NCI-H2227 (cell line): ENCODE results near the gene ANKRD13D.

Experiments used
- DNase-seq: peaks from one replicate; lab custom pipeline; 2025; ENCODE audit not compliant: unreplicated experiment; lab: John Stamatoyannopoulos, UW

ANKRD13D gene

DNA sequence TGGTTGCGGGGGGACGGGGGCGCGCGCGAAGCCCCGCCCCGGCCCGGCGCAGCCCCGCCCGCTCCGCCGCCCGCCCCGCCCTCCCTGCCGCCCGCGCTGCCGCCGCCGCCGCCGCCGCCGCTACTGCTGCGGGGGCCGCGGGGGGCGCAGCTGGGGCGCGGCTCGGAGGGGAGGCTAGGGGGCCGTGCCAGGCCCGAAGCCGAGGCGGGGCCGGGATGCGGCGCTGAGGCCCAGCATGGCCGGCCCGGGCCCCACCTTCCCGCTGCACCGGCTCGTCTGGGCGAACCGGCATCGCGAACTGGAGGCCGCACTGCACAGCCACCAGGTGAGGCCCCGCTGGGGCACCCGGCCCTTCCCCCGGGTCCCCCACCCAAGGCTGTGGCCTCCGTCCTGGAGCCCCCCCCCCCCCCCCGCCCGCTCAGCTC lies at the start of gene ANKRD13D:
Gene ANKRD13D, plus strand, starts transcription at position 78 of the 425 bp plus-strand sequence. Its CDS starts 158 bp downstream, at position 236.
- DNase-seq: peak; percentile 93

DNA sequence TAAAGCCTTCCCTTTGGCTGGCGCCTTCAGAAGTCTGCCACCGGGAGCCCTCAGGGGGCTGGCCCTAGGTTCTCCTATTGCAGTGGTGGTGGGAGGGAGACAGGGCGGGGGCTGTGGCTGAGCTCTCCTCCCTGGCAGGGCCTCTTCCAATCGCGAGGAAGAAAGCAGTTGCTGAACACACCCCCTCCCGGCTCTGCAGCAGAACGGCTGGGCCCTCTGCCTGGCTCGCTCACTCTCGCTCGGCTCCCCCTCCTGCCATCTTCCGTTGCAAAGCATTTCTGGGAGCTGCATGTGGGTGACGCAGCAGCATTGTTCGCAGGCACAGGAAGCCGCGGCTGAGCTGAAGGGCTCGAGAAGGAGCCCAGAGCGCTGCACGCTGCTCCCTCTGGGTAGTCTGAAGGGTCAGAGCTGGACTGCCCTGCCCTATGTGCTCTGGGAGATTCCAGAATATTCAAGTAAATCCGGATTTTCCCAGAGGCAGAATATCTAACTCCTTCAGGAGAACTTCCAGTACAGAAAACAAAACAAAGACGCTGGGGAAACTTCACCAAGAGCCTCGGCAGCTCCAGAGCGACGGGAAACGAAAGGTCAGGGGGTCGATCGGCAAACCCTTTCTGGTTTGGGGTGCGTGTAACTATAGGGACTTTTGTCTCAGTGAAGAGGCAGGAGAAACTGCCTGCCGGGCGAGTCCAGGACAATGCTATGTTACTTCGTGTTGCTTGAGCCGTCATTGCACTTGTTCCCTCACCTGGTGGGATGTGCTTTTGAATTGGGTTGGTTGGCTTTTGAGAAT lies 49.1 kb upstream of the ANKRD13D start:
- DNase-seq: peak; percentile 98

- peak; percentile 64 for DNase-seq
These were observed 48.3 kb upstream of the ANKRD13D start for GRCh38 chr11:67240576-67241389.

GRCh38 chr11:67242548-67242947 lies 46.6 kb upstream of the ANKRD13D start:
- no peak for DNase-seq

GRCh38 chr11:67243051-67243450 lies 46.1 kb upstream of the ANKRD13D start:
- peak; percentile 29 for DNase-seq

DNA sequence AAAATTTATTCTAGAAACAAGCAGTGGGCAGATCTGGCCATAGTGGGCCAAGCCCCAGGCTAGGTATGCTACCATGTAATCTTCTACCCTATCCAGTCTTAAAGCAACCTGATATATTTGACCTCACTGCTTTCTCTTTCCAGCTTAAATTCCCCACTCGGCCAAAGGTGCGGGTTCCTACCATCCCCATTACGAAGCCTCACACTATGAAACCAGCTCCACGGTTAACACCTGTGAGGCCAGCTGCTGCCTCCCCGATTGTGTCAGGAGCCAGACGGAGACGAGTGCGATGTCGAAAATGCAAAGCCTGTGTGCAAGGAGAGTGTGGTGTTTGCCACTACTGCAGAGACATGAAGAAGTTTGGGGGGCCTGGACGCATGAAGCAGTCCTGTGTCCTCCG lies 44.1 kb upstream of the ANKRD13D start:
- DNase-seq: no peak

DNA sequence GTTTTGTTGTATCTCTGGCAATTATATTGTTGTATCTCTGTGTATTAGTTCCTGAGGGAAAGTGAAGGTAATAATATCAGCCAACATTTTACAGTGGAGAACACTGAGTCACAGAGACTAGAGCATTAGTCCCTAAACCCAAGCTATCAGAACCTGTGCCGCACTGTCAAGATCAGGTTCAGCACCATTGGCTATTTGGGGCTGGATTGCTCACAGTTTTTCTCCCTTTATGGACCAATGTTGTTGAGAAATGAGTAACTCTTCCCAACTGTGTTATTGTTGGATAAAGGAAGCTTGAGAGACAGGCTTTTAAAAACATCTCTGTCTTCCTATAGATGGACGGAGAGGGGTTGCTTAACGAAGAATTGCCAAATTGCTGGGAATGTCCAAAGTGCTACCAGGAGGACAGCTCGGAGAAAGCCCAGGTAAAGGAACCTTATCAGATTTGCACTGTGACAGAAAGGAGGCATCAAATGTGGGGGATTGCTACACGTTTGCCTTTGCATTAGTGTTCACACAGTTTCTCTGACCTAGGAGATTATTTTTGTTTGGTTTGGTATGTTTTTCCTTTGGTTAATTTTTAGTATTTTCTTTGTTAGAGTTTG lies 41.1 kb upstream of the ANKRD13D start:
- no peak for DNase-seq

GRCh38 chr11:67248653-67249052 lies 40.5 kb upstream of the ANKRD13D start:
- DNase-seq: no peak

DNA sequence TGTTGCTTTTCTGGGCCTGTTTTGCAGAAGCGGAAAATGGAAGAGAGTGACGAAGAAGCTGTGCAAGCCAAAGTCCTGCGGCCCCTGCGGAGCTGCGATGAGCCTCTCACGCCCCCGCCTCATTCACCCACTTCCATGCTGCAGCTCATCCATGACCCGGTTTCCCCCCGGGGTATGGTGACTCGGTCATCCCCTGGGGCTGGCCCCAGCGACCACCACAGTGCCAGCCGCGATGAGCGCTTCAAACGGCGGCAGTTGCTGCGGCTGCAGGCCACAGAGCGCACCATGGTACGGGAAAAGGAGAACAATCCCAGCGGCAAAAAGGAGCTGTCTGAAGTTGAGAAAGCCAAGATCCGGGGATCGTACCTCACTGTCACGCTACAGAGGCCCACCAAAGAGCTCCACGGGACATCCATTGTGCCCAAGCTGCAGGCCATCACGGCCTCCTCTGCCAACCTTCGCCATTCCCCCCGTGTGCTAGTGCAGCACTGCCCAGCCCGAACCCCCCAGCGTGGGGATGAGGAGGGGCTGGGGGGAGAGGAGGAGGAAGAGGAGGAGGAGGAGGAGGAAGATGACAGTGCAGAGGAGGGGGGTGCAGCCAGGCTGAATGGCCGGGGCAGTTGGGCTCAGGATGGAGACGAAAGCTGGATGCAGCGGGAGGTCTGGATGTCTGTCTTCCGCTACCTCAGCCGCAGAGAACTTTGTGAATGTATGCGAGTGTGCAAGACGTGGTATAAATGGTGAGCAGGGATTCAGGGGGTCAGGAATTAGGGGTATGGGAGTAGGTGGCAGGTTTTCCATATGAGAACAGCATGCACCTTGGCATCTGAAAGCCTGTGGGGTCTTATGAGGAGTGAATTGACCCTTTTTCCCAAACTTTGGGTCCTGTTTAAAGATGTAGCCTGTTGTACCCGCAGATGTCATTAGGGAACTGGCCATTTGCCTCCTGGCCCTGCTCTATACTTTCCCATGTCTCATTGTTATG lies 38.8 kb upstream of the ANKRD13D start:
- no peak for DNase-seq

DNA sequence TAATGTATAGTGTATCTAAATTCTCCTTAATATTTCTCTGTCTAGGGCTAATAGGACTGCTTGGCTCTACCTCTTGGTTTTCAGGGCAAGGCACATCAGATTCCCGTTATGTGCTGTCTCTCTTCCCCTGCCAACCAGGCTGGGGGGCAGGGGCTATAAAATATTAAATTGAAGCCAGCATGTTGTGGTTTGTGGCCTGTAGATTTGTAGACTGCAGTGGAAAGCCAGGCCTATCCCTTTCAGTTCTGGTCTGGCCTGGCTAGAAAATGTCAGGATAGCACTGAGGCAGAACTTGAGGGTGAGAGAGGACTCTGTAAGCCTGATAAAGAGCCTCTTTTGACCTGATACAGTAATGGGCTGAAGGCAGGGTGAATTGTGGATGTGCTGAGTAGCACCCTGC lies 37.3 kb upstream of the ANKRD13D start:
- no peak for DNase-seq

DNA sequence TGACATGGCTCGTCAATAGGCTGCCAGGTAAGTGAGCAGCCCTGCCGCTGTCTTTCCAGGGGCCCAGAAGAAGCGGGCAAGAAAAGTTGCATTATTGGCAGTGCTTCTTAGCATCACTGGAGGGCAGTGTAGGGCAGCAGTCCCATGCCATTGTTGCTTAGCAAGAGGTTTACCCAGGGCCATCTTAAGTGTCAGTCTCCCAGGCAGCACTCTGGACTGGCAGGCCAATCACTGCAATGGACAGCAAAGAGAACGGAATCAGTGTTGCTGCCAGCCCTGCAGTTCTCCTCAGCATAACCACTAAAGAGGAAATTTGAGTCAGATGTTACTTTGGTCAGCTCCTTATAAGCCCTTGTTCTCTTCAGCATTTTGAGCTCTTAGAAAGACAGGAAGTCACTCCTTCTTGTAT lies 36.3 kb upstream of the ANKRD13D start:
- DNase-seq: peak; percentile 37

- no peak for DNase-seq
These were observed 35.1 kb upstream of the ANKRD13D start for GRCh38 chr11:67253872-67254624.

DNA sequence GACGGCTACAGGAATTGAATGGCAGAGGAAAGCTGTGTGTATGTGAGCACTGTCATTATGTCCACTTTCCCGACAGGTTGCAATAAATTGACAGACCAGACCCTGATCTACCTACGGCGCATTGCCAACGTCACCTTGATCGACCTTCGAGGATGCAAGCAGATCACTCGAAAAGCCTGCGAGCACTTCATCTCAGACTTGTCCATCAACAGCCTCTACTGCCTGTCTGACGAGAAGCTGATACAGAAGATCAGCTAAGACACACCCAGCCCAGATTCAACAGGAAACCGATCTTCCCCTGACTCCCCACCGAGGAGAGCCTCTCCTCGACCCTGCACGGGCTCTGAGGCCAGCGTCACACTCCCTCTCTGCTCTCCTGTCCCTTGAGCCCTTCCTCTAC lies 34.3 kb upstream of the ANKRD13D start:
- DNase-seq: no peak

GRCh38 chr11:67255353-67255752 lies 33.8 kb upstream of the ANKRD13D start:
- no peak for DNase-seq

DNA sequence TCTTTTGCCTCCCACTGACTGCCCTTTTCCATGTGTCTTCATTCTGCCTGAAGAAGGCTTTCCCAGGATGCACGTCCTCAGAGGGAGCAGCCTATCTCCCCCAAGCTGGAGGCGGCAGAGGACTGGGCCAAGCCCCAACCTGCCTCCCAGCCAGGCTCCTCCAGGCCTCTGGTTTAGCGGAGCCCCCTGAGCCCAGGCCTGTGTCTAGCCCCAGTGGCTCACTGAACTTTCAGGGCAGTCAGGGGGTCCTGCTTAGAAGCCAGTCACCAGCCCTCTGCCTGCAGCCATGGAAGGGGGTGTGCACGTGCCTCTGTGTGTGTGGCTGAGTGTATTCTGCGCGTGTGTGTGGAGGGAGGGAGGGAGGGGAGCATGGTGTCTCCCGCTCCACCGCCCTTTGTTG lies 33.2 kb upstream of the ANKRD13D start:
- no peak for DNase-seq

- no peak for DNase-seq
These were observed 32.5 kb upstream of the ANKRD13D start for GRCh38 chr11:67256477-67257135.

GRCh38 chr11:67260406-67260805 lies 28.7 kb upstream of the ANKRD13D start:
- no peak for DNase-seq

DNA sequence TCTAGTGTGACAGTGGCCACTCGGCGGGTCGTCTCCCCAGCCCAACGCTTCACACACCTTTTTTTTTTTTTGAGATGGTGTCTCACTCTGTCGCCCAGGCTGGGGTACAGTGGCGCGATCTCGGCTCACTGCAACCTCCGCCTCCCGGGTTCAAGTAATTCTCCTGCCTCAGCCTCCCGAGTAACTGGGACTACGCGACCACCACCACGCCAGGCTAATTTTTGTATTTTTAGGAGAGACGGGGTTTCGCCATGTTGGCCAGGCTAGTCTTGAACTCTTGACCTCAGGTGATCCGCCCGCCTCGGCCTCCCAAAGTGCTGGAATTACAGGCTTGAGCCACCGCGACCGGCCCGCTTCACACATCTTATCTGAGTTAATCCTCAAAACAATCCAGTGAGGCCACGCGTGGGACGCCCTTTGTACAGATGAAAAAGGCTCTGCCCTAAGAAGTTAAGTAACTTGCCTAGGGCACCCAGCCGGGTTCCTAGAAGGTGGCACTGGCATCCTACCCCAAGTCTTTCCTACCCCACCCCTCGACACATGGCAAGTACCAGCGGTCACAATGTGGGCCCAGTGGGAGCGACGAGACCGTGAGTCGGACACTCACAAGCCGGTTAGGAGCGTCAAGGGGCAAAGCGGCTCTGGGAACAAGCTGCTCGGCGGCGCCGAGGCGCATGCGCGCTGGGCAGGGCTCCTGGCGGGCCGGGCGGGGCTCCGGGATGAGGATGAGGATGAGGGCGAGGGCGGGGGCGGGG lies 28.0 kb upstream of the ANKRD13D start:
- DNase-seq: peak; percentile 71

DNA sequence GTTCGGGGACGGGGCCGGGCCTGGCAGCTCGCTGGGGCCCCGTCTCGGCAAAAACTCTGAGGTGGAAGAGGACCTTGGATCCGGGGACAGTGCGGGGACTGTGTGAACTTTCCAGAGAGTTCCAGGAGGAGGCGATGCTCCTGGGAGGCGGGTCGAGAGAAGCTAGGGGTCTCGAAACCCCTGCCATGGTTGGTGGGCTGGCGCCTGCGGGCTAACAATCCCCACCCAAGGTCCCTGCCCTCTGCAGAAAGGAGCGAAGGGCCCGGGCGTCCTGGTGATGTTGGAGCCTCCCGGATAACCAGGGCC lies 27.5 kb upstream of the ANKRD13D start:
- no peak for DNase-seq
